Right atrium auricular region (tissue), 2 donors: ENCODE data around the gene HOXB3. TPM values are rescaled to one million over a fixed set of nuclear protein-coding genes. Genes with fewer than 3 reads are reported as not detected.

Source experiments
- DNase-seq: peaks from one replicate; pipeline ENCODE4 v3.0.0-alpha.2; 2019; ENCODE audit warnings: low spot score
- H3K27ac ChIP-seq, 2 donors: fragments of 200-600 bp; sonication (generic); 1 replicate in 1 of 2; 2 replicates in 1 of 2; pipeline ENCODE4 v1.5.1; 2016 to 2019
- H3K27me3 ChIP-seq, 2 donors: fragments of 200-600 bp; sonication (generic); one replicate each; pipeline versions ENCODE4 v1.5.1 to v1.6.0; 2017 to 2019
- H3K36me3 ChIP-seq: fragments of 200-600 bp; sonication (generic); one replicate; pipeline ENCODE4 v1.5.1; 2016
- H3K4me1 ChIP-seq, 2 donors: fragments of 200-600 bp; sonication (generic); one replicate each; pipeline versions ENCODE4 v1.5.1 to v1.6.0; 2017 to 2019
- H3K4me3 ChIP-seq, 2 donors: fragments of 200-600 bp; sonication (generic); 1 replicate in 1 of 2; 2 replicates in 1 of 2; pipeline ENCODE4 v1.5.1; 2017 to 2019; ENCODE audit warnings: mild to moderate bottlenecking in 1 of 2, moderate library complexity in 1 of 2
- H3K9me3 ChIP-seq, 2 donors: fragments of 200-600 bp; sonication (generic); one replicate each; pipeline ENCODE4 v1.5.1; 2019
- CTCF ChIP-seq, 2 donors: fragments of 200-600 bp; sonication (generic); IDR thresholded peaks; one replicate each; pipeline ENCODE4 v1.5.1; 2019; ENCODE audit warnings: antibody characterized with exemption in 2 of 2
- total RNA-seq, 2 donors: library from RNA; depleted of rRNA; stranded (reverse); fragments of >200 nt; gene quantifications; one replicate each; pipeline ENCODE4 v1.1.0, GENCODE V29; 2016

HOXB3 gene
- total RNA-seq, 2 donors from 2014 or later: 0.82 to 1.2 TPM

DNA sequence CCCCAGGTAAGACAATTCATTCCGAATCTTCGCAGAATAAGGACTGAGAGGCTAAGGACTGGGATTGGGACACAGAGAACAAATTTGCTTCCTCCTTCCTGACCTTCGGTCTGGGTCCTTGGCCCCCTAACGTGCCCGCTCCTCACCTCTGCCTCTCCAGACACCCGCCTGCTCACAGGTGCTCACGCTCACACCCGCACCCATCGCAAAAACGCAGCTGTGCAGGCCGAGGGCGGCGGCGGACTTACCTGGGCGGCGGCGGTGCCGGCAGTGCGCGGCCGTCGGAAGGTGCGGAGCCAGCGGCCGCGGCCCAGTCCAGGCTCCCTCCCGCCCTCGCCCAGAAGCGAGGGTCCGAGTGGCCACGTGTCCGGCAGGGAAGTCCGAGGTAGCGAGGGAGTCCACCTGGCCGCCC, 43.2 kb upstream of the HOXB3 start:
- no peak overlapping the region for H3K4me3 ChIP-seq
- H3K9me3 ChIP-seq: no peaks in the 10 kb centered on the region
- peaks cover 0 to 9% of the 10 kb centered on the region in 2 donors for H3K4me1 ChIP-seq
- TF ChIP-seq CTCF (IDR thresholded peaks at IDR 0.05): no peak
- no peak for DNase-seq
- H3K27ac ChIP-seq: no peak overlapping the region
- H3K27me3 ChIP-seq: peaks cover 62 to 88% of the 10 kb centered on the region in 2 donors
- no peaks in the 10 kb centered on the region for H3K36me3 ChIP-seq

GRCh38 chr17:48632579-48633265, 42.7 kb upstream of the HOXB3 start:
- DNase-seq: no peak
- Histone ChIP-seq H3K9me3 (no peaks in the 10 kb centered on the region), H3K27me3 (peaks cover 65 to 93% of the 10 kb centered on the region in 2 donors), H3K36me3 (no peaks in the 10 kb centered on the region), H3K4me1 (peaks cover 0 to 9% of the 10 kb centered on the region in 2 donors), H3K4me3 (no peak overlapping the region), H3K27ac (no peak overlapping the region)
- no peak for TF ChIP-seq CTCF (IDR thresholded peaks at IDR 0.05)

GRCh38 chr17:48631693-48632578, 41.9 kb upstream of the HOXB3 start:
- Histone ChIP-seq H3K36me3 (no peaks in the 10 kb centered on the region), H3K4me3 (no peak overlapping the region), H3K4me1 (peaks cover 0 to 12% of the 10 kb centered on the region in 2 donors), H3K27me3 (peaks cover 64 to 93% of the 10 kb centered on the region in 2 donors), H3K9me3 (no peaks in the 10 kb centered on the region), H3K27ac (no peak overlapping the region)
- DNase-seq: no peak
- no peak for TF ChIP-seq CTCF (IDR thresholded peaks at IDR 0.05)

- Histone ChIP-seq H3K9me3 (no peaks in the 10 kb centered on the region), H3K27ac (no peak overlapping the region), H3K4me1 (peaks cover 0 to 21% of the 10 kb centered on the region in 2 donors), H3K4me3 (no peak overlapping the region), H3K27me3 (peaks cover 61 to 93% of the 10 kb centered on the region in 2 donors), H3K36me3 (no peaks in the 10 kb centered on the region)
- DNase-seq: no peak
- no peak for TF ChIP-seq CTCF (IDR thresholded peaks at IDR 0.05)
Measured at GRCh38 chr17:48630925-48631692, 41.1 kb upstream of the HOXB3 start.

GRCh38 chr17:48630009-48630924, 40.2 kb upstream of the HOXB3 start:
- no peak for DNase-seq
- peaks cover 58 to 93% of the 10 kb centered on the region in 2 donors for H3K27me3 ChIP-seq
- TF ChIP-seq CTCF (IDR thresholded peaks at IDR 0.05): no peak

More at GRCh38 chr17:48630009-48630924, 40.2 kb upstream of the HOXB3 start:
- Histone ChIP-seq H3K4me3 (no peak overlapping the region), H3K9me3 (no peaks in the 10 kb centered on the region), H3K27ac (no peak overlapping the region), H3K36me3 (no peaks in the 10 kb centered on the region), H3K4me1 (peaks cover 0 to 29% of the 10 kb centered on the region in 2 donors)
